GM19238 (cell line): ENCODE results near the gene PARVA.

Source experiments
- DNase-seq: peaks from one replicate; pipeline ENCODE4 v3.0.0; 2011; ENCODE audit warnings: low spot score; ENCODE audit not compliant: insufficient read length

The PARVA gene

DNA sequence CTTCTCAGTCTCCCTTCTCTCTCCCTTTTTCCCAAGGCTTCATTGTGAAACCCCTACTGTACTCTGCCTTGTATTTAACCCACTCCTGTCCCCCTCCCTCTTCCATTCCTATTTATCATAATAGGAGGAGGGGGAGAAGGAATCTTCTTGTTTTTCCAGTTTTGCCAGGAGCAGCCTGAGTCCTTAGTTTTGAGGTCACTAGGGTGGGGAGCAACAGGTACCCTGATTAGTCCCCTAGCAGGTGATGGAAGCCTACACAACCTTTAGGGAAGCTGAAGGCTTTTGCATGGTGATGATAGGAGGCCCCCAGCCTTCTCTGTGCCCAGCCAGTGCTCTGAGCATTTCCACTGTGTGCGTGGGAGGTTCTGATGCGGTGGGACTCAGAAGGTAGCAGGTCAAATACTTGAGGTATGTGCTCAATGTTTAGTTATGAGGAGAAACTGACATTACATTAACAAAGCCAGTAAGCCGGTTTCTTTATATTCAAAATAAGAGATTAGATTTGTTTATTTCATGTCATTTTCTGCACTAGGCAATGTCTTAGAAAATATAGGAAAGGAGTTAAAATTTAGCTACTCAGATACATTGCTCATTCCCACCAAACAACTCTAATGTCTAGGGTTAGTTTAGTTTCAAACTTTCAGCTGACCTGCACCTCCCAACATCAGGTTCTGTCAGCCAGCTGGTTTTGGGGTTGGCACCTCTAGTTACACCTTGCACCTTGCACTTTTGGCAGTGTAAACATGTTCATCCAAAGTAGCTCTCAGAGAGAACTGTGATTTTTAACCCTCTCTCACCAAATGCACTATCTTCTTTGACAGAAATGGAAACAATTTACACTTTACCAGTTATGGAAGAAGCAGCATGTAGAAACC lies 26.0 kb downstream of the PARVA start:
- DNase-seq: no peak

DNA sequence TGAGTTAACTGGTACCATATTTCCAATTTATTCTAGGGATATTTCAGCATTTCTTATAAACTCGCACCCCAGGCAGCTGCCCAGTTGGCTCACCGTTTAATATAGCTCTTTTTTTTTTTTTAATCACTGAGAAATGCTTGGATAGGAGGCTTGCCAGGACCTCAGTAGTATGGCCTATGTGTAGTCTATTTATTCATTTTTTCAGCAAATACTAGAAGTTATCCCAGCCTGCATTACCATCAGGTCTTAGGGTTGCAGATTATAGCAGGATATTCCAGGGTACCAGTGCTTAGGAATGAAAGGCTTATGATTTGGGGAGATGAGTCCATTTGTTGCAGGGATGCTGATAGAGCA lies 26.6 kb downstream of the PARVA start:
- DNase-seq: no peak

DNA sequence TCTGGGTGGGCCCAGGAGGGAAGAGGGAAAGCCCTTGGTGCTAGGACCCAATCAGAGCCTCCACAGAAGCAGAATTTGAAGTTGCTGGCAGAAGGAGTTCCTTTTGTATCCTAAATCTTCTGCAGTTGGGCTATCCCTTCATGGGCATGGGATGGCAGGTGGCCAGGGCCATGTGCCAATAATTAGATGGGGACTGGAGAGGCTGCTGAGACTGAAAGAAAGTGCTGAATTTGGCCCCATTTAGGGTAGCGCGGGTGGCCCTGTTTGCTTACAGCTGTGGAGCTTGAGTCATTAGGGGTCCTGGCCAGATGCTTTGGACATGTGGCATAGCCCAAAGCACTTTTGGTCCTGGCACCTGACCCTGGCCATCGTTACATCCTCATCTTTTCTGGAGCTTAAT lies 27.1 kb downstream of the PARVA start:
- DNase-seq: no peak

DNA sequence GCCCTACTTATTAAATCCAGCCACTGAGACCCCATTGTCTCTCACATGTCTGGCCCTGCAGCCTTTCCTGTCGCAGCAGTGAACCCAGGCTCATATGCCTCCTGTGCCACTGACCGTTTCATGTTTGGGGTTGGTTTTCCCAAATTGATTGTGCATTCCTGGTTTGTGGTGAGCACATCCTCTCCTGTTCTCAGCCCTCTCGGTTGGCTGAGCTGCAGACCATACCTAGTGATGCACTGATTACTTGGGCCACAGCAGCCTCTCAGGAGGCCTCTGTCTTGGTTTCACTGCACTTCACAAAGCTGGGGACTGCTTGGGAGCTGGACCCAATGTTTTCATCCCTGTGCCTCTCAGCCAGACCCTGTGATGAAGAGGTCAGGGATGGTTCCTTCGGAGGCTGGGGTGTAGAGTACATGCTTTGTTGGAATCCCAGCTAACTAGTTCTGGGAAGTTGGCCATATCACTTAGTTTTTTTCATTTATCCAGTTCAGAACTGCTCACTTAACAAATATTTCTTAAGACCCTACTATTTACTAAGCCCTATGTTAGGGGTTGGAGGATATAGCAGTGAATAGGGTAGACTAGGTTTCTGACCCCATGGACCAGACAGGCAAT lies 30.9 kb downstream of the PARVA start:
- no peak for DNase-seq

DNA sequence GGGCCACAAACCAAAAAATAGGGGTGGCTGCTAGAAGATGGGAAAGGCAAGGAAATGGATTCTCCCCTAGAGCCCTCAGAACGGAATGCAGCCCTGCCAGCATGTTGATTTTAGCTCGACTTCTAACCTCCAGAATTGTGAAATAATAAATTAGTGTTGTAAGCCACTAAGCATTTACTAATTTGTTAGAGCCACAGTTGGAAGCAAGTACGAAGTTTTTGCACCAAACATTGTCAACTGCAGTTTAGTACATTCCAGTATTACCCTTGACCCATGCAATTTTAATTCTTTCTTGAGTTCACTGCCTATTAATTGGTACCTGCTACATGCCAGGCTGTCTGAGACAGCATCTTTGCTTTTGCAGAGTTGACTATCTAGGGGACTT lies 32.2 kb downstream of the PARVA start:
- DNase-seq: no peak

GRCh38 chr11:12410006-12410728 lies 32.8 kb downstream of the PARVA start:
- DNase-seq: no peak

GRCh38 chr11:12411393-12411792 lies 34.0 kb downstream of the PARVA start:
- DNase-seq: no peak

- peak; percentile 32 for DNase-seq
Measured at GRCh38 chr11:12411806-12412727, 34.7 kb downstream of the PARVA start.

DNA sequence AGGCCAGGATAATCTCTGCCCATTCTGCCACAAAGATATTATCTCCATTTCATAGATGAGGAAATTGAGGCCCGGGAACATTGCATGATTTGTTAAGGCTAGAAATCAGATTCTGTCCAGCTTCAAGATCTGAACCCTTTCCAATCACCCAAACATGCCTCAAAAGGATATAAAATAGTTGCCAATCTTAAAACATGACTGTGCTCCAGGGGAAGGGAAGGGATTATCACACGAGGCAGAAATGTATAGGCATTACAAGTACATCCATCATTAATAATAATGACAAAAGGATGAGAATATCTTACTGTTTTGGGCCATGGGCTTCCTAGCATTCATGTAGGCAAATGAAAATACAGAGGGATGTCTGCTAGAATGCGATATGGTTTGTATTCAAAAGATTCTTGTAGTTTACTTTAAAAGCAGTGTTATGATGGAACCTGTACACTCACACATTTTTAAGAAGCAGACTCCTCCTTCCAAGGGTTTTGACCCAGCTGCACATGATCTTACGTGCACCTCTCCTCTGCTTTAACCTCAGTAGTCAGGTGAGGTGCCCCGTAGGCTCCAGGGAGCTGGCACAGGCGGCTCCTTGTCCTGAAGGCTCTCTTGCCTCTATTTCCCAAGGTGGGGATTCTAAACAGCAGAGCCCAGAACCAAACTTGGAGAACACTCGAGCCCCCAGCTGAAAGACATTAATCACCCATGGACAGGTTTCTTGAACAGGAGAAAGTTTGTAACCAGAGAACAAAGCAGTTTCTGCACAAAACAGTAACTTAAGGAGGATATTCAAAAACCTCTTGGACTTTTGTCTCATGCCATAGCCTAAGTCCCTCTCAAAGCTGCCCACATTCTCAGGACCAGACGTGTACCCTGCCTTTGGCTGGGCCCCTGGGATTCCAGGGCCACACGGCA lies 36.0 kb downstream of the PARVA start:
- DNase-seq: no peak

GRCh38 chr11:12414611-12415010 lies 37.2 kb downstream of the PARVA start:
- no peak for DNase-seq

GRCh38 chr11:12415342-12415966 lies 38.1 kb downstream of the PARVA start:
- no peak for DNase-seq

GRCh38 chr11:12416552-12416951 lies 39.2 kb downstream of the PARVA start:
- DNase-seq: no peak

GRCh38 chr11:12417691-12418611 lies 40.6 kb downstream of the PARVA start:
- DNase-seq: no peak

GRCh38 chr11:12420040-12420439 lies 42.7 kb downstream of the PARVA start:
- no peak for DNase-seq

- DNase-seq: no peak
Measured at GRCh38 chr11:12420706-12421105, 43.3 kb downstream of the PARVA start.

GRCh38 chr11:12421386-12421785 lies 44.0 kb downstream of the PARVA start:
- no peak for DNase-seq

DNA sequence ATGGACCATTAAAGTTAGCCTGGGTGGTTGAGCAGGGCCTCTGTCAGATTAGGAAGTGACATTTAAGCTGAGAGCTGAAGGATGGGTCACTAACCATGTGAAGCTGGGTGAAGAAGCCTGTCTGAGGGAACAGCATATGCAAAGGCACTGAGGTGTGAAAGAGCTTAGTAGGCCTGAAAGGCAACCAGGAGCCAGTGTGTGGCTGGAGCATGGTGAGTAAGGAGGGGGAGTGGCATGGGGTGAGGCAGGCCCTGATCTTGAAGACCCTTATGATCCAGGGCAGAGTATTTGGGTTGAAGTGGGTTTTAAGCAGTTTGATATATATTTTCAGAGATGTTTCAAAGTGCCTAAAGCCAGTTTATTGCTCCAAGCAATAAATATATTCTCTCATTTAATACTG lies 48.8 kb downstream of the PARVA start:
- DNase-seq: no peak

DNA sequence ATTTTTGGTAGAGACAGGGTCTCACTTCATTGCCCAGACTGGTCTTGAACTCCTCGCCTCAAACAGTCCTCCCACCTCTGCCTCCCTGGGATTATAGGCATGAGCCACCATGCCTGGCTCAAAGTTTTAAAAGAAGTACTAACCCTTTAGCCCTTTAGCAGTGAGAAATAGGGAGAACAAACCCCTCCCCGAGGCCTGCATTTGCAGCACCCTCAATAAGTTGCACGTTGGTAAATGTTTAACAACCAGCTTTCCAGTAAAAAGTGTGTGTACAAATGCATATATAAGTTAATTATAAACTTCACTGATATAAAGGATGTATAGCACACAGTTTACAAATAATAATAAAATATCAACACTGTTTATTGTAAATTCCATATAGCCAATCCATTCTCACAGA lies 51.8 kb downstream of the PARVA start:
- no peak for DNase-seq

GRCh38 chr11:12430351-12430750 lies 53.0 kb downstream of the PARVA start:
- no peak for DNase-seq
